Pons (tissue), 1 donor: ENCODE measurements around the gene SLC17A9.

Experiments used
- DNase-seq: peaks from one replicate; pipeline ENCODE4 v3.0.0-alpha.2; 2016; ENCODE audit warnings: low spot score

The SLC17A9 gene, protein sequence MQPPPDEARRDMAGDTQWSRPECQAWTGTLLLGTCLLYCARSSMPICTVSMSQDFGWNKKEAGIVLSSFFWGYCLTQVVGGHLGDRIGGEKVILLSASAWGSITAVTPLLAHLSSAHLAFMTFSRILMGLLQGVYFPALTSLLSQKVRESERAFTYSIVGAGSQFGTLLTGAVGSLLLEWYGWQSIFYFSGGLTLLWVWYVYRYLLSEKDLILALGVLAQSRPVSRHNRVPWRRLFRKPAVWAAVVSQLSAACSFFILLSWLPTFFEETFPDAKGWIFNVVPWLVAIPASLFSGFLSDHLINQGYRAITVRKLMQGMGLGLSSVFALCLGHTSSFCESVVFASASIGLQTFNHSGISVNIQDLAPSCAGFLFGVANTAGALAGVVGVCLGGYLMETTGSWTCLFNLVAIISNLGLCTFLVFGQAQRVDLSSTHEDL

DNA sequence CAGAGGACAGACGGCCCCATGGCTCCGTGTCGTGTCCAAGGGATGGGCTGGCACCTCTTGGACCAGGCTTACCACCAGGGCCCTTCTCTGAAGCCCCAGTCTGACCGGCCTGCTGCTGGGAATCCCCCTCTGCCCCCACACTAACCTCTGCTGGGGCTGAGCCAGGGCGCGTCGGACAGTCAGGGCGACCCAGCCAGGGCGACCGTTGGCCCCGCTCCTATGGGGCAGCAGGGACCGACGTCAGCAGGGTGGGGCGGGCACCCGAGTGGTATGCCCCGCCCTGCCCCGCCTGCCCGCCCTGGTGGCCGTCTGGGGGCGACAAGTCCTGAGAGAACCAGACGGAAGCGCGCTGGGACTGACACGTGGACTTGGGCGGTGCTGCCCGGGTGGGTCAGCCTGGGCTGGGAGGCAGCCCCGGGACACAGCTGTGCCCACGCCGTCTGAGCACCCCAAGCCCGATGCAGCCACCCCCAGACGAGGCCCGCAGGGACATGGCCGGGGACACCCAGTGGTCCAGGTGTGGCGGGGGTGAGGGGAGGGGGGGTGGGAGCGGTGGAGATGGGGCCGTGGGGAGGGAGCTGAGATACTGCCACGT lies at the start of gene SLC17A9:
TSS of gene SLC17A9 (plus strand) at position 337 of the 595 bp plus-strand sequence. CDS start at position 459, 122 bp downstream.
- no peak for DNase-seq

DNA sequence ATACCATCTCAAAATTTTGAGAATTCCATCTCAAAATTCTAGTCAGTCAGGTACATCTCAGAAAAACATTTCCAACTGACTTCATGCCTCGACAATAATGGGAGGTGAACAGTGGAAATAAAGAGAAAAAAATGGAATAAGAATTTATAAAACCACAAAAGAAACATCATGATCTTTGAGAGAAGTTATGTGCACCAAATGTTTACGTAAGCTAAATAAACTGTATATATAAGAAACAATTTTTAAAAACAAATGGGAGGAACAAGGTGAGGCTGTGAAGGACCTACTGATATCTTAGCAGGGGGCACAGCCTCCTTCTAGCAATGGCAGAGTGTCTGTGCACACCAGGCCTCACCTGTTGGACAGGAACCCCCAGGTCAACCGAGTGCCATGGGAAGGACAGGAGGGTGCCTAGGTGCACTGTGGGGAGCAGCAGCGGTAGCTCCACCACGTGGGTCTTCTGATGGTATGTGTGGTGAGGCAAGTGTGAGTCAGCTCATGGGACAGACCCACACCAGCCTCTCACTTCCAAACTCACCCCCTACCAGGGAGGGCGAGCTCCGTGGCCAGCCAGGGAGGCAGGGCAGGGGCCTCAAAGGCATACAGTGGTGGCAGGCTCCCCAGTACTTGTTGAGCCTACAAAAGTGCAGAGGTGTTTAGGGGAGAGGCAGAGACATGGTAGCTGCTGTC lies 49.4 kb upstream of the SLC17A9 start:
- DNase-seq: no peak

DNA sequence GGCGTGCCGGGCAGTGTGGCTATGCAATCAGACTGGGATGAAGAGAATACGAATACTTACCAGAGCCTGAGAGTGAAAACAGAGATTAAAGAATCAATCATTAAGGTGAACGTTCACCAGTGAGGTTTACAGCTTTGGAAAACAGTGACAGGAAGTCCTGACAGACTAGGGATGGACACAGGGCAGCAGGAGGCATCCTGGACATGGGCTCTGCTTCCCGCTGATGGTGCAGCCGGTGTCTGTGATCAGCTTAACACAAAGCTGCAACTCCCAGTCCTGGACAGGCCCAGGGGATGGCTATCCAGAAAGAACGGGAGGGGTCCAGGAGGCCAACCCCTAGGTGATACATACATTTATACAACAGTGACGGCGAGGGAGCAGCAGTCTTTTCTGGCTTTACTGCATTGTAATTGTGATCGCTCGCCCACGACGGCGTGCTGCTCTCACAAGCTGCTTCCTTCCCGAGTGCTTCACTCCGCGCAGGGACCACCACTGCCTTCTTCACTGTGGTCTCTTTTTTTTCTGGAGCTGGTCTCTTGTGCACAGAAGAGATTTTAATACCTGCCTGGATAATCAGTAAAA lies 46.9 kb upstream of the SLC17A9 start:
- no peak for DNase-seq

DNA sequence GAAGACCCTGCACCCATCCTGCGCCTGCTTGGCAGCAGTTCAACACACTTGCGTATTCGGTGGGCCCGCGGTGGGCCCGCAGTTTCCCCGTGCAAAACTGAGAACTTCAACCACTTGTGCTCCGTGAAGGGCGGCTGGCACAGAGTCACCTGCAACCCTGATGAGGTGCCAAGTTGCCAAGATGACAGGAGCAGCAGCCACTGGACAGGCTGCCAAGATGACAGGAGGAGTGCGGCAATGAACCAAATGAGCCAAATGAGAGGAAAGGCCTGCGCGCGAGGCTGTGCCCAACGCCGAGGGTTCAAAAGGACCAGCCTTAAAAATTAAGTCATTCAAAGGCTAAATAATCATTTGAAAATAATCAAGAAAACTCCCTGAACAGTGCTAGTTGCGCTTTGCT lies 46.3 kb upstream of the SLC17A9 start:
- DNase-seq: no peak

DNA sequence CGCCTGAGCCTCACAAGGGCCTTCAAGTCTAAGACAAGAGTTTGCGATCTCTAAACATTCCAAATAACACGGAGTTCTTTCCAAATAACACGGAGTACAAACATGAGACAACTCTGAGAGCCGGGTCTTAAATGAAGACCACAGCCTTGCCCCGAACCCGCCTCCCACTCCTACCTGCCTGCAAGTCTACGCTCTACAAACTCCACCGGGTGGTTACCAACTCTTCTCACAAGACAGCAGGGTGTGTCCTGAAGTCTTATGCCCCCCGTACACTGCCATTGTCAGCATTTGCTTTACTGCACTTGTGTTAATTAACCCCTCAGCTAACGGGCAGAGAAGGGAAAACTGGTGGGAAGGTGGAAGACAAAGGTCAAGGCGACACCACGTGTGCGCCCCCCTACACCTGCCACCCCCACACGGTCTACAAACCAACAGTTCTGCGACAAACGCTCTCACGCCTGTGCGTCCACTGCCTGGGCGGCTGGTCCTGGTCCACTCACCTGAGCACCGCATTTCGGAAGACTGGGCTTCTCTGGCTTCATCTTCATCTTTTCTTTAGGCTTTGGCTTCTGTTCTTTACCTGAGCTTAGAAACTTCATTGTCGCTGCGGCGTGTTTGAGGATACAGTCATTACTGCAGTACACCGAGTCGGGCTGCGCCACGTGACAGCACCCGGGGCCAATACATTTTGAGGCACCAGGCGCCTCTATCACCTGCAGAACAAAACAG lies 45.7 kb upstream of the SLC17A9 start:
- DNase-seq: no peak

DNA sequence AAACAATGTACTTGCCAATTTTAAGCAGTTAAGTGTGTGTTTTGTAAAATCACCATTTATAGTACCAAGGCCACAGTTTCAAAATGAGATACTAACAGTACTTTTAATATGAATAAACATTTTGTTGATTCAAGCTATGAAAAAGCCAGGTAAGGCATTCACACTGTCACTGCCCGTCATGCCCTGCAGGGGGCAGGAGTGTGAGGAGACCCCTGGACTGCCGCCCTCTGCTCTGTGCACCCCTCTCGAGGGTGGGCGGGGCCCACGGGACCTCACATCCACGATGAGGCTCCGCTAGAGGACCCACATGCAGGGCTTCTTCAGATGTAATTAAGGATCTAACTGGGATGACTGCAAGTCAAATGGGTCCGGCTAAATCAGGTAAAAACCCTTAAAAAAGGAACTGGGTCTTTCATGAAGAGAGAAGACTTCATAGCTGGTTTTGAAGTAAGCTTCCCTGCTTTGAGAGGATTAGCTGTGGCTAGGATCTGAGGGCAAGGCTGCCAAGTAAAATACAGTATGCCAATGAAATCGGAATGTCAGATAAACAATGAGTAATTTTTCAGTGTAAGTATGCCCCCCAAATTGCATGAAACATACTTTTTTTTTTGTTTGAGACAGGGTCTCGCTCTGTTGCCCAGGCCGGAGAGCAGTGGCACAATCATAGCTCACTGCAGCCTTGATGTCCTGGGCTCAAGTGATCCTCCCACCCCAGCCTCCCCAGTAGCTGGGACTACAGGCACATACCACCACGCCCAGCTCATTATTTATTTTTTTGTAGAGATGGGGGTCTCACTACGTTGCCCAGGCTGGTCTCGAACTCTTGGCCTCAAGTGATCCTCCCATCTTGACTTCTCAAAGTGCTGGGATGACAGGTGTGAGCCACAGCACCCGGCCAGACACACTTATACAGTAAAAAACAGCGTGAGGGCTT lies 44.9 kb upstream of the SLC17A9 start:
- no peak for DNase-seq

DNA sequence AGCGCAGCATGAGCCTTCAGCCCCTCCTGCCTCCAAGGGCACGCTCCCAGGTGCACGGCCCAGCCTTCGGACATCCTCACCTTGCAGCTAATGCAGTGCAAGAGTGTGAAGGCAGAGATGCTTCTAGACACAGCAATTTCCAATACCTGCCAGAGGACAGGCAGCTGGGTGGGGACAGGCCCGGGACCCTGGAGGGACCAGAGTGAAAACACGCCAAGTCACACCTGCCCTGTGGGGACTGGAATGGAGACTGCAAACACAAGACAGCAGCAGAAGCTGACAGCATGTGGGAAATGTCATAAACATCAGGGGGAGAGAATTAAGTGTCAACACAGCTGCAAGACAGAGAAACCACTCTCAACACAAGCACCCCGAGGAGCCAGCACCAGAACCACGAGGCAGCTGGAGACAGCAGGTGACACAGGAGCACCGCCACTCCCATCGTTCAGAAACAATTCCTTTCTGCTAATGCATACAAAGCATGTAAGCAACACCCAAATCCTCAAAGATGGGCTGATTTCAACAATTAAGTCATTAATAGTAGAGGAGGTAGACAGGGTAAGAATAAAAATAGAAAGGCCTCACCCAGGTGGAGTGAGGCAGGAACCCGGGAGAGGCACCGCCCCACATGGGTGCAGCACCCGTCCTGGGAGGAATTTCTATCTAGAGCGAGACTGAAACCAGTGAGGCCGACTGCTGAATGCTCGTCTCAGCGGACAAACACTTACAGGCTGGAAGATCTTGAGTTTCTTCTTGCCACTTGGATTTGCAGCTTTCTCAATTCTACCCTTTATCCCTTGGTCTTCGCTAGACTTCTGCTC lies 43.3 kb upstream of the SLC17A9 start:
- DNase-seq: no peak

DNA sequence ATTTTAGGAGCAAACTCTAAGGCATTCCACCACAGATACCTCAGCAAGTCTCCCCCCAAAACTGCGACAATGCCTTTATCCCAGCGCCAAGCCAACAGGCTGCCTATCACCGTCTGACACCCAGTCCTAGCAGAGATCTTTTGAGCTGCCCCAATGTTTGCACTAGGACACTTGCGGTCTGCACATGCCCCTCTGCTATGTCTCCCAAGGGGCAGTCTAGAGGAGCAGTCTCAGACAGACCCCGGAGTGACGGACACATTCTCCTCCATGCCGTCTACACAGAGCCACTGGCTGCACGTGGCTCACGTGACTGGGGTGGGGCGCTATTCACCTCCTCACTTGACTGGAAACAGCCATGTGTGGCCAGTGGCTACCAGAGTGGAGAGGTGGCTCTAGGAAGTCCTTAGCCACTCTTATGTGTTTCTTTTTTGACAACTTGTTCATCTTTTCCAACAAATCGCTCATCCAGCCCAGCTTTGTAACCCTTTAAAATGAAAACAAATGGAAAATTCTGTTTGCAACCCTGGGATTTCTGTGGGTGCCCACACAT lies 42.2 kb upstream of the SLC17A9 start:
- DNase-seq: no peak

DNA sequence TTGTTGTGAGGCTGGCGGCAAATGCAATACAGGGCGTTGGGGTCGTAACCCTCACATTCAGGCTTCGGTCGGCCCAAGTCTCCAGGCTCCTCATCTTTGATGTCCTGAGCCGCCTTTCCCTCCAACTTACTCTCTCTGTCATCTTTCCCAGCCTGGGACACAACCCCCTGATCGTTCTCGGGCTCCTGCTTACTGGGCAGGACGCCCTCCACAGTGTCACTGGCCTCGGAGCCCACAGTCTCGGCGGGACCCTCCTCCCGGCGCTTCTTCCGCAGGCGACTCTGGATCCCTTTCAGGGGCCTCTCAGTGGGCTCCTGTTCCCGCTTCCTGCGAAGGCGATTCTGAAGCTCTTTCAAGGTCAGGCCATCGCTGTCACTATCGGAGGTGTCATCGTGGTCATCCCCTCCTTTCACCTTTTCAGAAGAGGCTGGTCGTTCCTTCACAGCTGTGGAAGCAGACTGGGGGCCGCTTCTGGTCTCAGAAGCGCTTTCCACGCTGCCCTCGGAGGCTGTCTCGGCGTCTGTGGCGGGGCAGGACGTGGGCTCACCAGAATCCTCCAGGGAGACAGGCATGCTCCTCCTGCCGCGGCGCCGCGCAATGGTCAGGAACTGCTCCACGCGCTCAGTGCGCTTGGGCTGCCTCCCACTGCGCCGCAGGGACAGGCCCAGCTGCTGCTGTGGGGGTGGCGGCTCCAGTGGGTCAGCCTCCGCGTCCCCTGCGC lies 41.6 kb upstream of the SLC17A9 start:
- DNase-seq: no peak

DNA sequence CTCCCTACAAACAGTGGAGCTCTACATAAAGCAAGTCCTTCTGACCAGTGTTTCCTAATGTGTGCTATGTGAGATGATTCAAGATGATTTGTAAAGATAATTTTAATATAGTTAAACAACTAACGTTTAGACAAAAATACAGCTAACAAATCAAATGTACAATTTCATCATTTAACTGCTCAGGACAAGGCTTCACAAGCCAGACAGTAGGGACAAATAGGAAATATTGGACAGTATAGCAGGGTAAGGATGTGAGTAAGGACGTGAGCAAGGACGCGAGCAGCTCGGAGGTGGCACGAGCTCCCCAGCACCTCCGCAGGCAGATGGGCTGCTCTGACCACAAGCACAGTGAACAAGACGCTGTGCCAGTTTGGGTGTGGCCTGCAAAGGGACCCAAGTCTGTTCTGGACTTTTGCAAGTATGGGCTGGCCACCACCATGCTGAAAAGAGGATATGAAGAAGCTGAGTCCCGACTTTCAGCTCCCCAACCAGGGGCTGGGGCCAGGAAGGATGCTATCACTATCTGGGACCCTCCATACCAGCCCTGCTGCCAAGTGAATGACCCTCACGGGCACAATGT lies 40.7 kb upstream of the SLC17A9 start:
- no peak for DNase-seq

DNA sequence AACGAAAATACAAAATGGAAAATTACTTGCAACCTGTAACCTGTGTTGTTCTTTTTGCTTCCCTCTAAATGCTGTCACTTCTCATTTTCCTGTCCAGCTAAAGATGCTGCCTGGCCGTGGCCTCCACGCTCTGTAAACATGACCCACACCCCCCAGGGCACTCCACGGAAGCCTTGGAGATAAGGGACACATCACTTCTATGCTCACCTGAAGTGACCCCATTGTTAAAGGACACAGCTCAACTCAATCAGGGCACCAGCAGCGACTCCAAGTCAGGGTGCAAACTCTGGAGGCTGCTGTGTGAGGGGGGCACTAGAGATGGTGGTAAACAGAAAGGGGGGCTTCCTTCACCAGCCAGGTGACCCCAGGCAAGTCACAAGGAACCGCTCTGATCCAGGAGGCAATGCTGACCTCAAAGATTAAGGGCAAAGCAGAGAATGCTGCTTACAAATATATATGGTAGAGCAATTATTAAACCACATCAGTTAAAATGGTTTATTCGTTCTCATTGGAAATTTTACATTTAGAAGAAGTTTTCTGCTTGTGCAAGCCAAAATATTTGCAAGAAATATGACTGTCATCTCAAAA lies 39.4 kb upstream of the SLC17A9 start:
- DNase-seq: no peak

DNA sequence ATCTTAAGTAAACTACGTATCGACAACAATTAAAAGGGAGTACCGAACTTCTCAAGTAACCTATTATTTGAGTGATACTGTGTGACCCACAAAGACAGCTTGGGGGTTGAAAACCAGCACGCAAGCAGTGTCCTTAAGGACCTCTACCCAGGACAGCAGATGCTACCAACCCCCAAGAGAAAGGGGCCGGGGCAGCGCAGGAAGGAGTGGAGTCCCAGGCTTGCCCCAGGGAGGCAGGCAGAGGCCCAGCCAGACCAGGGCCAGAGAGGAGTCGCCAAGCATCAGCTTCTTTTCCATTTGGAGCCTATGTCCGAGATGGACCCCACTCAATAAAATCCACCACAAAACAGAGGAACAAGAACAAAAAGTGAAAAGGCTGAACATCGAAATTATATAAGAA lies 38.1 kb upstream of the SLC17A9 start:
- DNase-seq: no peak

DNA sequence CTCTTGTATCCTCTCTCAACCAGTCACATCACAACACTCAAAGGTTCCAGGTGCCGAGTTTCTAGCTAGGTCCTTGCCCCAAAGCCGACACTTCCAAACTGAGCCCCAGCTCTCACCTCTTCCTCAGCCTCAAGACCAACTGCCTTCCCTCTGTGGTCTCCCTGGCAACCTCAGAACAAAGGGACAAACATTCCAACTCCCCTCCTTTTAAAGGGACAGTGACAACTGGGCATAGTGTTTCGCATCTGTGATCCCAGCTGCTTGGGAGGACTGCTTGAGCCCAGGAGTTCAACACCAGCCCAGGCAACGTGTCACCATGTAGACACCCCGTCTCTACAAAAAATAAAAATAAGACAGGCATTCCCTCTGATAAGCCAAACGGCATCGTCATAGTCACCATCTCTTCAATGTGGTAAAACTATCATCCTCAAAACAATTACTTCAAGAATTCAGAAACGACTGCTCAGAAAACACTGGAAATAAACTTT lies 37.5 kb upstream of the SLC17A9 start:
- DNase-seq: peak; percentile 84

DNA sequence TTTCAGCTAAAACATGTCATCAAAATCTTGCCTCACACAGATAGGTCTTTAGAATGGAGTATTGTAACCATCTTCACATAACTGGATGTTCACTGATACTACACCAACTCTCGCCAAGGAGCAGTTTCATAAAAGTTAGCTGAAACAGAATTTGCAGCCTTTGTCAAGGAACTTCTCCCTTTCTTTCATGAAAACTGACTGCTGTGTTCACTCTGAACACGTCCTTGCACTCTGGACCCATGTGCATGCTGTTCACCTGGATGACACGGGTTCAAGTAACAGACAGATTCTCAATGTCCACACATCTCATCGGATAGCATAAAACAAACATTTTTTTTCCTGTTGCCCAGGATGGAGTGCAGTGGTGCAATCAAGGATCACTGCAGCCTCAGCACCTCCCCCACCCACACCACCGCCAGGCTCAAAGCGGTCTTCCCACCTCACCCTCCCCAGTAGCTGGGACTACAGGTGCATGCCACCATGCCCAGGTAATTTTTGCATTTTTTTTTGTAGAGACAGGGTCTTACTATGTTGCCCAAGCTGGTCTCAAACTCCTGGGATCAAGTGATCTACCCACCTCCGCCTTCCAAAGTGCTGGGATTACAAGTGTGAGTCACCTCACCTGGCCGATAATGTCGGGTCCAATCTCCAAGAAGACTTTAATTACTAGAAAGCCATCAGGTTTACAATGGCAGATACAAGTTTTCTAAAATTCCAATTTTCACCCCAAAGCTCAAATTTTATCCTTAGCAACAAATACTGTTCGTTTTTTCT lies 35.6 kb upstream of the SLC17A9 start:
- DNase-seq: no peak

DNA sequence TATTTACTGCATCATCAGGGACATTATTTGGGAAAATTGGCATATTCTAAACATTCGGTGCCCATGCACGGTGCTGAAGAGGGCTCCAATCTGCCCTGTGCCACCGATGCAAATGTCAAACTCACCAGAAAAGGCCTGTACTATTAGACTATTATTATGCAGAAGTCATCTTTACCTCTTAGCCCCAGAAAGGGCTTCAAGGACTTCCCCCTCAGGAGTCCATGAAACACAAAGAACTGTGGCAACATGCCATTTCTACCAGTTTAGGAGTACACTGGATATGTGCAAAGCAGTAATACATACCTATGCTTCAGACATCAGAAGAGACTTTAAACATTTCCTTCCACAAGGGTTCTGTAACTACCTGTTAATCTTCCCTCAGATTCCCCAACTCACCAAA lies 34.8 kb upstream of the SLC17A9 start:
- DNase-seq: no peak

DNA sequence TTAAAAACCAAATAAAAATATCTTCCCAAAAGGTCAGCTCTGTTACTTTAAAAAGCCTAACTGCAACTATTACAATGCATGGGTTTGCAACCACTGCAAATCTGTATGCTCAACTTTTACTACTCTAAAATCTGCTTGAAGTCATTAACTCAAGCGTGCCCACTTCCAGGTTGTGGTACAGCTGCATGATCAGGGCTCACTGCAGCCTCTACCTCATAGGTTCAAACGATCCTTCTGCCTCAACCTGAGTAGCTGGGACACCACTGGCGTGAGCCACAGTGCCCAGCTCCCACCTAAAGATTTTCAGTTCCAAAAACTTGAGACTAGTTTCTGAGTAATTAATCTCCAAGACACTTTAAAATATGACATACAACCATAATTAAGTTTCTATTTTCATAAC lies 34.4 kb upstream of the SLC17A9 start:
- DNase-seq: no peak

DNA sequence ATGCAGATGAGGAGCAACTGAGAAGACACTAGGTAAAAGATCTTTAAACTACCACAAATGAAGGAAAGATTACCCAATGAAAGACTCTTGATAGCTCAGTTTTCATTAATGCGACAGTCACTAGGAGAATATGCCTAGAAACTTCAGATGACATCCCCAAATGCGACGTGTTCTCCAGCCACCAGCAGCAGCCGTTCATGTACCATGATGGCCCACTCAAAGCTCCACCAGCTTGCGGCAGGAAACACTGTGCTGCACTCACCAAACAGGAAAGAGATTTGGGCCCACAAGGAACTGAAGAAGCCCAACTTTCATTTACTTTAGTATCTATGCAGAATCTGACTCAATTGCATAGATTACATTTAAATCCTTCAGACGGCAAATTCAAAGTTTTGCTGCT lies 33.7 kb upstream of the SLC17A9 start:
- no peak for DNase-seq
